ENCODE results near the gene SFSWAP.
"Not testable (repeated sequence)": the region's sequence is repeated elsewhere in the genome, so short reads cannot be mapped to it uniquely, and the experiment has no call there.

SFSWAP gene

DNA sequence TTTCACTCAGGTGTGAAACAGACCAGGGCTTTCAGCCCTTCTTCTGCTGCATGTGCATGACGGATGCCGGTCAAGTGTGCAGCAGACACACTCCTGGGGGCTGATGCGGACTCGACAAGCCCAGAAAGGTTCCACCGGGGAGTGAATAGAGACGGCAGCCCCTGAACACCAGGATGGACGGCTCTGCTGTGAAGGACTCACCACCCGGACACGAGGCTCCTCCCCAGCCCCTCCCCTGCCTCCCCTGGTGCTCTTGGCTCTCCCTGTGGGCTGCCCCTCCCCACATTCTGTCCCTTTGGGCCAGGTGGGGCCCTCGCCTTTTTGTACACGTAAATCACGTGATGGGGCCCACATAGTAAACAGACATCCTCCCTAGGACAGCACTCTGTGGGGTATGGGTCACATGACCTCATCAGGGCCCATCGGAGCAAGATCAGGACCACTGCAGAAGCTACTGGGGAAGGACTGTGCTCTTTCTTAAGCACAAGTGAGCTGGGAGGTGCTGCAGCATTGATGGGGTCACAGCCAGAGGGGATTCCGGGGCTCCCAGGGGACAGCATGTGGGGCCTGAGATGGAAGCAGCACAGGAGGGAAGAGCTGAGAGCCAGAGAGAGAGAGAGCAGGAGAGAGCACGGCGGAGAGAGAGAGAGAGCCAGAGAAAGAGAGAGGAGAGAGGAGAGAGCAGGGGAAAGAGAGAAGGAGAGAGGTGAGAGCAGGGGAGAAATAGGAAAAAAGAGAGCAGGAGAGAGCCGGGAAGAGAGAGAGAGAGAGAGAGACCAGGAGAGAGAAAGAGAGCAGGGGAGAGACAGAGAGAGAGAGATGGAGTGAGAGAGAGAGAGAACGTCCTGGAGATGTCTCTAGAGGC is 30.3 kb upstream of the SFSWAP start:
- DNase-seq = not testable (repeated sequence)

DNA sequence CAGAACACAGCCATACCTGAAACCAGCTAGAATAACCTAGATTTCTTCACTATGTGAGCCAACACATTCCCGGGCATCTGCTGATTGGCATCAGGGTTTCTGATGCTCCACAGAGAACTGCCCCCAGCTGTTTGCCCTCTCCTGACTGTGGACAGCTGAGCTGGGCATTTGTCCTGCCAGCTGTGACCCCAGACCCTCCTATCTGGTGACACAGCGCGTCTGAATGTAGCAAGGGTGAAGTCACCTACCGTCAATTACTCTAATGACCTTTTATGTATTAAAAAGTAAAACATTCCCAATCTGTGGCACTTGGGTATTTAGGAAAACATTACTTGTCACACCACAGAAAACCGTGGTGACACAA is 29.7 kb upstream of the SFSWAP start:
- DNase-seq = no peak

DNA sequence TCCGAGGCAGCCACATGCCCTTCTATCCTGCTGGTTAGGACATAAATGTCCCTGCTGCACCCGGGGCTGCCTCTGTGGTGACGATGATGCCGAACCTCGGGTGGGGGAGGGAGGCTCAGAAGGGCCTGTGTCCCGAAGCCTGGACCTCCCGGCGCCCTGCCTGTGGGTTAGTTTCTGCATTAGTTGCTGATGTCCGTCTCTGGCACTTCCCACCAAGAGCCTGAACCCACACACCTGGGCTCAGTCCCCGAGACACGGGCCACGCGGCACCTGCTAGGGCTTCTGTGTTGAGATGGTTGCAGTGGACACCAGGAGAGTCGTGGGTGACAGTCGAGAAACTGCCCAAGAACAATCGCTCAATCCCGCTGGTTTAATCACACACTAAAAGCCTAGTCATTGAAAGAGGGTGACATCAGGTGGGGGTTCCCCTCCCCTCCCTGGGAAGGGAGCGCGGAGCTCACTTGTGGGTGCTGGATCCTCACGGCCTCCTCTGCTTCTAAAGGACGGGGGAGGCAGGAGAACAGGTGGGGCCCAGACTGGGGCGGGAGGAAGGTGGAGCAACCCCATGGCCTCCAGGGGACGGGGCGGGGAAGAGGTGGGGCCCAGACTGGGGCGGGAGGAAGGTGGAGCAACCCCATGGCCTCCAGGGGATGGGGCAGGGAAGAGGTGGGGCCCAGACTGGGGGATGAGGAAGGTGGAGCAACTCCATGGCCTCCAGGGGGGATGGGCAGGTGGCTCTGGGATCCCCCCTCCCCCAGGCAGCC is 29.0 kb upstream of the SFSWAP start:
- DNase-seq = not testable (repeated sequence)

DNA sequence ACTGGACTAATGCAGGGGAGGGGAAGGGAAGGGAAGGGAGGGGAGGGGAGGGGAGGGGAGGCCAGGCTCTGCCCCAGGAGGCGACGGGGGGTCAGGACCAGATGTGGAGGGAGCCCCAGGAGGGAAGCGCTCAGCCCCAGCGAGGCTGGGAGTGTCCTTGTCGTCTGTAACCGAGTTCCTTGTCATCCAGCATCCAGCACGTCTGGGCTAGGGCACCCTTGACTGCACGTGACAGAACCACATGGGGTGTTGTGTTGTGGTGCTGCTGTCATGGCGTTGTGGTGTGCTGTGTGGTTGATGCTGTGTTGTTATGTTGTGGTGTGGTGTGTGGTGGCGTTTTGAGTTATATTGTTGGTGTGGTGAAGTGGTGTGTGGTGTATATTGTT is 28.4 kb upstream of the SFSWAP start:
- no peak for DNase-seq

DNA sequence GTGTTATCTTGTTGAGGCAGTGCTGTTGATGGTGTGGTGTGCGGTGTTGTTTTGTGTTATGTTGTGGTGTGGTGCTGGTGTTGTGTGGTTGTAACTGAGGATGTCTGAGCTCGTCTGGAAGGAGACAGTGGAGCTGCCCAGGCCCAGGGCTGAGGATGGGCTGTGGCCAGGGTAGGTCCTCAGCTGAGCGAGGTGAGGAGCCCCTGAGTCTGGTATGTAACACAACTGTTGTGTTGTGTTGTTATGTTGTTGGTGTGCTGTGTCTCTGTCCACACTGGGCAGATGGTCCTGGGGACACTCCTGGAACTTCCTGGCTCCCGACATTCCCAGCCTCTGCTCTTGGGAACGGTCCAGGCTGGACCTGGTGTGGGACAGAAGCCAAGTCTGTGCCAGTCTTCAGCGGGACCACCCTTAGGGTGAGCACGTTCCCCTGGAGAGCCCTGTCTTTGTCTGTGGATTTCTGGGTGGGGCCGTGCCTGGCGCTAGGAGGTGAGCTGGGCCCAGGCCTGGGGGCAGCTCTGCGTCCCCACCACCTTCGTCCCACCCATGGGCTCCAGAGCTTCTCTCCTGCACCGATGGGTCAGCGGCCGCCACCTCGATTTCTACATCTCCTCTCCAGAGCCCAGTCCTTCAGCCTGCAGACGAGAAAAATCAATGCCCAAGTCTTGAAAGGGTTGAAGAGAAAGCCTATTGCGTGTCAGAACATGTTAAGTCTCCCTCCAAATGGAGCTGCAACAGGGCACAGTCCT is 27.4 kb upstream of the SFSWAP start:
- DNase-seq = no peak

DNA sequence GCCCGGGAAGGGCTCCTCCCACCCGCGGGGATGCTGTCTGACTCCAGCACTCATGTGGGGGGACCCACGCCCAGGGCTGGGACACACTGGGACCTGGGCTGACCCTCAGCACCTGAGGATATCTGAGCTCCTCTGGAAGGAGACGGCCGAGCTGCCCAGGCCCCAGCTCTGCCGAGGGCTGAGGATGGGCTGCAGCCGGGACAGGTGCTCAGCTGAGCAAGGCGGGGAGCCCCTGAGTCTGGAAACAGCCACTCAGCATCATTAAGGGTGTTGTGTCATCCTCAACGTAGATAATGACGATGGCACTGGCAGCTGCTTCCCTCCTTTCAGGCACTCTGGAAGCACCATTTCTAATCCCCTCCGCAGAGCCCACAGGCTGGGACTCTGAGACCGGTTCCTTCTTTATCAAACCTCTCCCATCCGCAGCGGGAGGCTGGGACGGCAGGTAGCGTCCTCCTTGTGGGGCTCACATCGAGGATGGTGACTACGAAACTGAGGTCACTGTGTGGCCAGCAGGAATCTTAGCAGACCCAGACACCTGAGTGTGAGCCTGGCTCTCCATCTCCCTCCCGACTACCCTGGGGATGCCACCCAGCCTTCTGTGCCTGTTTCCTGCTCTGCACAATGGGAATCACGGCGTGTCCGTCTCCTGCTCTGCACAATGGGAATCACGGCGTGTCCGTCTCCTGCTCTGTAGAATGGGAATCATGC is 26.7 kb upstream of the SFSWAP start:
- DNase-seq = no peak

DNA sequence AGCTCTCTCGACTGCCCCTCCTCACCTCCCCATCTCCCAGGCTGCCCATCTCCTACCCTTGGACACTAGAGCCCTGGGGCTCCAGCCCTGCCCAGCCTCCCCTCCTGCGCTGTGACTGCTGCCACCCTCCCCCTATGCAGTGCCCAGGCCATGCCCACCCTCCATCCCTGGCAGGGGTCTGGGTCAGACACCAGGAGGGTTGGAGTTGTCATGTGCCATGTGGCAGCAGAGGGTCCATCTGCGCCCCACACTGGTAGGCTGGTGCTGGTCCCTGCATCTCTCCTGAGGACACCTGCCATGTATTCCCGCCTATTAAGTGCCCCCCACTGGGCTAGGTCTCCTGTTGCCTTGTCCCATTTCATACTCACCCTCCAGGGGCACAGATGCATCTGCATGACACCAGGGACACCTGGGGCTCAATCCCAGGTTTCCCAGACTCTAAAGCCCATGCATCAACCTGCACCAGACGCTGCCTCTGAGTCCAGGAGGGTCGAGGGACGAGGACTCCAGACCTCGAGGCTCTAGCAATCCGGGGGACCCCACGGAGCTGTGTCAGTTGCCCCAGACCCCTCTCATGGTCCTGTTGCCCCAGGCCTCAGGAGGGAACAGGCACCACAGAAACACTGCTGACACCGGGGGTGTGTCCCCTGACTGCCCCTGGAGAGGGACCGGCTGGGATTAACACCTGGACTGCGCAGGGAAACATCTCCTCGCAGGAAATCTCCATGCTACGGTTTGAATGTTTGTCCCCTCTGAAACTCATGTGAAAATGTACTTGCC is 23.4 kb upstream of the SFSWAP start:
- DNase-seq = no peak

DNA sequence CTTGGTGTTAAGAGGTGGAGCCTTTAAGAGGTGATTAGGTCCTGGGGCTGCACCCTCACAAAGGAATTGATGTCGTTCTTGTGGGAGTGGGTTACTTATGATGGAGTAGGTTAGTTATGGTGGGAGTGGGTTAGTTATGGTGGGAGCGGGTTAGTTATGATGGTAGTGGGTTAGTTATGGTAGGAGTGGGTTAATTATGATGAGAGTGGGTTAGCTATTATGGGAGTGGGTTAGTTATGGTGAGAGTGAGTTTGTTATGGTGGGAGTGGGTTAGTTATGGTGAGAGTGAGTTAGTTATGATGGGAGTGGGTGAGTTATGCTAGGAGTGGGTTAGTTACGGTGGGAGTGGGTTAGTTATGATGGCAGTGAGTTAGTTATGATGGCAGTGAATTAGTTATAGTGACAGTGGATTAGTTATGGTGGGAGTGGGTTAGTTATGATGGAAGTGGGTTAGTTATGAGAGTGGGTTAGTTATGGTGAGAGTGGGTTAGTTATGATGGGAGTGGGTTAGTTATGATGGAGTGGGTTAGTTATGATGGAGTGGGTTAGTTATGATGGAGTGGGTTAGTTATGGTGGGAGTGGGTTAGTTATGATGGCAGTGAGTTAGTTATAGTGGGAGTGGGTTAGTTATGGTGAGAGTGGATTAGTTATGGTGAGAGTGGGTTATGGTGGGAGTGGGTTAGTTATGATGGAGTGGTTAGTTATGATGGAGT is 22.6 kb upstream of the SFSWAP start:
- DNase-seq = no peak

DNA sequence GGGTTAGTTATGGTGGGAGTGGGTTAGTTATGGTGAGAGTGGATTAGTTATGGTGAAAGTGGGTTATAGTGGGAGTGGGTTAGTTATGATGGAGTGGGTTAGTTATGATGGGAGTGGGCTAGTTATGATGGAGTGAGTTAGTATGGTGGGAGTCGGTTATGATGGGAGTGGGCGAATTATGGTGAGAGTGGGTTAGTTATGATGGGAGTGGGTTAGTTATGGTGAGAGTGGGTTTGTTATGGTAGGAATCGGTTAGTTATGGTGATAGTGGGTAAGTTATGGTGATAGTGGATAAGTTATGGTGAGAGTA is 22.1 kb upstream of the SFSWAP start:
- no peak for DNase-seq

DNA sequence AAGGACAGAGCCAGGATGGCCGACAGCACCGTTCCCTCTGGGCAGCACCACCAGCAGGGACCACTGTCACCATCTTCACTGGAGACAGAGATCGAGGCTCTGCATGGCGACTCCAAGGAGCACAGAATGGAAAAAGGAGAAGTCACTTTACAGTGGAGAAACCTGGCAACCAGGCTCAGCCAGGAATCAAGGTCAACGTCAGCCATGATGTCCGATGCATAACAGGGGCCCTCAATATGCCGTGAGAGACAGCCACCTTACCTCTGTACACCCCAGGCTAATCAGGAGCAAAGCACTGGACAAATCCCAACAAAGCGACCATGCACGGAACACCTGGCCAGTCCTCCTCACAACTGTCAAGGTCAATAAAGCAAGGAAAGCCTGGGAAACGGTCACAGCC is 20.6 kb upstream of the SFSWAP start:
- DNase-seq = no peak

DNA sequence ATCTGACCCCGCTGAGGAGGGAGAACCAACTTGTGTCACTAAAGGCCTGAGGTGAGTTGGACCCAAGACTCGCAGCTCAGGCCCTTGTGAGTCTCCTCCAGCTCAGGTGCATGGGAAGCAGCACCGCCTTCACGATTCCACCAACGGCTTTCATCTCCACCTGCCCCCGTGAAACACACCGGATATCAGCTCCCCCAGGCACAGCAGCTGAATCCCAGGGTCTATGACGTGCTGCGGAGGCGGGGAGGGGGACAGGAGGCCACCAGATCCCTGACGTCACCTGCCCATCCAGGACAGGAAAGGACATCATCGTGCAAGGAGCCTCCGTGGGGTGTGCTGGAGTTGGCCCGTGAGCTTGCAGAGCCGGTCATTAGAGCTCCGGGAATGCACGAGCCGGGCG is 18.5 kb upstream of the SFSWAP start:
- no peak for DNase-seq

DNA sequence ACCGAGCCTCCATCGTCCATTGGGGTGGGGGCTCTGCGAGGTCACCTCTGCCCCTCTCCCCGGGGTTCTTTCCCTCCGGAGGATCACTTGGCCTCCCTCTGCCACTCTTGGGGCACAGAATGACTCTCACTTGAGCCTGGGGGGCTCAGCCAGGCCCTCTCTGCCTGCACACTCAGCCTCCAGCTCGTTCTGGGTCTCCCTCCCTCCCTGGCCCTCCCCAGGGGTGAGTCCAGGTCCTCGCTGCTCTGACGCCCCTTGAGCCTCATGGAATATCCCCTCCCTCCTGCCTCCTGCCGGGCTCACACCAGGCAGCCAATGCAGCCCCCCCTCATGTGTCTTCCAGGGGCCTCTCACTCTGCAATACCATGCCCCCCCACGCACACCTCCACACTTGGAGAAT is 17.7 kb upstream of the SFSWAP start:
- DNase-seq = no peak

DNA sequence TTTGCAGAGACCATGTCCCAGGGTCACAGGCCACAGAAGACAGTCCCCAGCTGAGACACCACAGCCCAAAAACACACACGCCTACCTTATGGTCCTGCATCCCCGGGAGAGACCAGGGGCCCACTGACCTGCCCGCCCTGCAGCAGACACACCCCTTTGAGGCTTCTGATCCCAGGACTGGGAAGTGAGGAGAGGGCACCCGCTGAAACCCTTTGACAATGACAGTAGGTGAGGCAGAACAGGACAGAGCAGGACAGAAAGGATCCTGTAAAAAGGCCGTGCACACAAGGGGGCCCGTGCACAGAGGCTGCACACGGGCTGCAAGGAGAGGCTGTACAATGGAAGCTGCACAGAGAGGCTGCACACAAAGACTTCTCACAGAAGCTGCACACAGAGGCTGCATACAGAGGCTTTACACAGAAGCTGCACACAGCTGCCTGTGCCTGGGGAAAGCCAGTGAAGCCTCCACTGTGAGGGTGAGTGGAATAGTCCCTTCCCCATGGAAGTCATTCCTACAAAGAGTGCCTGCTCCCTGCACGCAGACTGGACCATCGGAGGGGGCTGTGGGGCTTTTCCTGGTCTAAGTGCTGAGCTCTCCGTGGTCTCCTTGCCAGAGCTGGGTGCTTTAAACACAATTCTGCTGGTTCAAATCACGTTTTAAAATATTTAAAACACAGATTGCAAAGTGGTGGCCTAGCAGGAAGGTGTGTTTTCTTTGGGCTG is 16.6 kb upstream of the SFSWAP start:
- DNase-seq = no peak

DNA sequence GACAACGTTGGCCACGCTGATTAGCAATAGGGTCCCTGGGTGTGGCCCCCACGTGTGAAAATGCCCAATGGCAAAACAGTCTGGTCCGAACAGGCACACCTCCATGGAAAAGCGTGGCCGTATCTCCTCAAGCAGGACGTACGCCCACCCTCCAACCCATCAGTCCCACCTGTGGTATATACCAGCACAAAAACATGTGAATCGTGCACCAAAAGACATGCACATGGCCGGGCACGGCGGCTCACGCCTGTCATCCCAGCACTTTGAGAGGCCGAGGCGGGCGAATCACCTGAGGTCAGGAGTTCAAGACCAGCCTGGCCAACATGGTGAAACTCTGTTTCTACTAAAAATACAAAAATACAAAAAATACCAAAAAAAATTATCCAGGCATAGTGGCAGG is 14.9 kb upstream of the SFSWAP start:
- no peak for DNase-seq

DNA sequence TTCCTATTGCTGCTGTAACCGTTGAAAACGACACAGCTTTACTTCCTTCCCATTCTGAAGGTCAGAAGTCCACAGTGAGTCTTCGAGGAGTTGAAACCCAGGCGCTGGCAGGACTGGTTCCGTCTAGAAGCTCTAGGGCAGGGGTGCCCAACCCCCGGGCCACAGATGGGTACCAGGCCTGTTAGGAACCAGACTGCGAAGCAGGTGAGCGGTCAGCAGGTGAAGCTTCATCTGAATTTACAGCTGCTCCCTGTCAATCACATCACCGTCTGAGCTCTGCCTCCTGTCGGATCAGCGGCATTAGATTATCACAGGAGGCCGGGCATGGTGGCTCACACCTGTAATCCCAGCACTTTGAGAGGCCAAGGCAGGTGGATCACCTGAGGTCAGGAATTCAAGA is 12.6 kb upstream of the SFSWAP start:
- no peak for DNase-seq

DNA sequence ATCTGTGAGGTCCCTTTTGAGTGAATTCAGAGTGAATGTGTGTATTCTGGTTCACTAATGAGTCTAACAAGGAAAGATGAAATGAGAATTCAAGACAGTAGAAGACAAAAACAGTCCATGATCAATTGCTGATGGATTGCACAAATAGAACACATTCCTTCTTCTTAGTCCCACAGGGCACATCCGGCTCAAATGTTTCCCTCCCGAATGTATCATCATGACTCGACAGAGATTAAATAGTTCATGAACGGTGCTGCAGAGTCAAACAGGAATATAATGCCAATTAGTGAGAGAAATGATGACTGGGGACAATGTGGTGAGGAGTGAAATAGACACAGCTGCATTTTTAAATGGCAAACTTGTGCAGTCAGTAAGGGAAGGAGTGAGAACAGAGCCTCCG is 11.5 kb upstream of the SFSWAP start:
- DNase-seq = no peak

DNA sequence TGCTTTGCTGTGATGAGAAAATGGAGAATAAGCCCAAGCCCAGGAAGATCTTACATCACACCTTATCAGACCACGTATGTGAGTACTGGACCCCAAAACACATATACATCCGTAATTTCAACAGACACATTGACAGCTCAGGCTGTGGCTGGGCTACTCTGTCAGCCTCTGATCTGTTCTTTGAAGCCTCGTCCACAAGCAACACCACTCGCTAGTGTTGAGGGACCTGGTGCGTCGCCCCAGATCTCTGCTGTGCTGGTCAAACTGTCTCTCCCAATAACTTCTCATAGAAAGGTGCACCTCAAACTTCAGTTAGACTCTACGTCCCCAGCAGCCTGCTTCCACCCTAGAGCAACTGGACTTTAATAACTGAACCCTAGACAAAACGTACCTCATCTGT is 10.6 kb upstream of the SFSWAP start:
- no peak for DNase-seq

DNA sequence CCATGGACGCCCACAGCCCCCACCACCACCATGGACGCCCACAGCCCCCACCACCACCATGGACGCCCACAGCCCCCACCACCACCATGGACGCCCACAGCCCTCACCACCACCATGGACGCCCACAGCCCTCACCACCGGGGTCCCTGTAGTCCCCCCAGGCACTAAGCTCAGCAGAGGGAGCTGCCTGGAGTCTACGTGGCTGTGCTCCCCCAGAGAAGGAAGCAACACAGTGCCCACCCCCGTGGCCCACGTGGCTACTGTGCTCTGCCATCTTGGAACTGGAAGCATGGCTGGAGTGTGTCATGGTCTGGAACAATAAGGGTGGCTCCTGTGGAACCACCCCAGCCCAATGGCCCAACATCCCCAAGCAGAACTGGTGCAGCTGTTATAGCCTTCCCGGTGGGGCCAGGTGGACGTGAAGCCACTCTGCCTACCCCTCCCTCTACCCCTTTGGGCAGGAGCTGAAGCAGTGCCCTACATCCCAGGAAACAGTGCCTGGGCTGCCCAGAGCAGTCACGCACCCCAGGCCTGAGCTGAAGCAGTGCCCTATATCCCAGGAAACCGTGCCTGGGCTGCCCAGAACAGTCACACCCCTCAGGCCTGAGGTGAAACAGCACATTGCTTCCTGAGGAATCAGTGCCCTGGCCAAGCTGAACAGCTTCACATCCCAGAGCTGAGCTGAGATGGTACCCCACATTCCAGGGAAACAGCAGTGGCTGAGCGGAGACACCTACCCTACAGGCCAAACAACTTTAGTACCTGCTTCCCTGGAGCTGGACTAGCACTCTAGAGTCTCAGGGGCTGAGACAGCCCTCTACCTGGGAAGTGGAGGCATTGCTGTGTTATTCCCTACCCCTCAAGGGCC is 9.0 kb upstream of the SFSWAP start:
- DNase-seq = no peak

DNA sequence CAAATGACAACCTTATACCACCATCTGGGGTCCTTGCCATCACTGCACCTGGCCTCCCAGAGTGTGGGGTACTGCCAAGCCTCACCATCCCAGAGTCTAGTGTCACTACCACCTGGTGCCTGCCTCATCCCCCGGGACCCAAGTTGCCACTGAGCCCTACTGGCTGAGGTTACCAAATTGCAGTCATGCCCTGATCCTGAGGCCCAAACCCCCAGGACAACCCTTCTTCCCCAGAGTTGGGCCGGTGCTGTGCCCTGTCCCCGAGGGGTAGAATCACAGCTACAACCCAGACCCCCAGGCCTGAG is 8.4 kb upstream of the SFSWAP start:
- DNase-seq = no peak

DNA sequence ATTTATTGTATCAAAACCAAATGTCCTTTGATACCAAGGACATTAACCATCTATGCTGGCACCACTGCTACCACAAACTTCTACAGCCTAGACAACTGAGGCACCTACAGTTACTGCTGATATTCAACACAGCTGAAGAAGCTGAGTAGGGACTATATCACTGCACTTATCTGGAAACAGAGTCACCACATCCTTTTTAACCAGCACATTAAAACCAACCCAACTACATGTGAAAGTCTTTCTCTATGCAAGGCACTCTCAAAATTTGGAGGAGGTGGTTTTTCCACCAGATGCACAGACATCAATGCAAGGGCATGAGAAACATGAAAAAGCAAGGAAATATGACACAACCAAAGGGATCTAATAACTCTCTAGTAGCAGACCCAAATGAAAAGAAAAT is 7.7 kb upstream of the SFSWAP start:
- DNase-seq = no peak

Data from GDM1 (cell line).